SK-N-SH (cell line): ENCODE measurements around the gene ADM. TPM values are rescaled to one million over a fixed set of nuclear protein-coding genes. Genes with fewer than 3 reads are reported as not detected.

Experiments
- CTCF ChIA-PET: fragments of 300-600, 350-600 bp; formaldehyde crosslinking; extraction: SDS; loops from one replicate; lab custom pipeline; 2021; lab: Yijun Ruan, JAX
- POLR2A ChIA-PET: fragments of 350-600 bp; sonication (Branson Sonifier 250); formaldehyde crosslinking; extraction: SDS; loops from one replicate; lab custom pipeline; 2020; ENCODE audit warnings: antibody characterized with exemption, inconsistent platforms; lab: Yijun Ruan, JAX
- DNase-seq: peaks from one replicate; pipeline ENCODE4 v3.0.0; 2012
- H2AFZ ChIP-seq: fragments of 200-600 bp; sonication (generic); 2 replicates; pipeline ENCODE4 v1.8.1; 2016; ENCODE audit warnings: antibody characterized with exemption, mild to moderate bottlenecking, low read depth
- H3F3A ChIP-seq: fragments of 200-600 bp; sonication (generic); replicated peaks from 2 replicates; pipeline ENCODE3; 2016; ENCODE audit warnings: antibody characterized with exemption, mild to moderate bottlenecking; ENCODE audit not compliant: insufficient read depth
- H3K27ac ChIP-seq, 2 experiments: fragments of 200-500 bp in 1 of 2; fragments of 200-600 bp in 1 of 2; sonication (Bioruptor generic) in 1 of 2; sonication (generic), shearing (Covaris generic) in 1 of 2; 2 replicates each; pipeline versions ENCODE4 v1.5.1 to v1.6.1; 2014 to 2016; ENCODE audit warnings: low read depth in 2 of 2, inconsistent platforms in 1 of 2, low read length in 1 of 2, mild to moderate bottlenecking in 1 of 2, mixed read lengths in 1 of 2
- H3K27me3 ChIP-seq: fragments of 200-600 bp; sonication (generic), shearing (Covaris generic); 2 replicates; pipeline ENCODE4 v1.6.1; 2016; ENCODE audit warnings: mixed run types; ENCODE audit not compliant: insufficient read depth
- H3K36me3 ChIP-seq, 2 experiments: fragments of 200-500 bp in 1 of 2; fragments of 200-600 bp in 1 of 2; sonication (Bioruptor generic) in 1 of 2; sonication (generic) in 1 of 2; replicated peaks in 1 of 2; 2 replicates each; pipeline versions ENCODE3 to v1.5.1; 2014 to 2016; ENCODE audit warnings: low read length in 1 of 2, mild to moderate bottlenecking in 1 of 2; ENCODE audit not compliant: insufficient read depth in 2 of 2, control insufficient read depth in 1 of 2
- H3K4me1 ChIP-seq, 2 experiments: fragments of 200-500 bp in 1 of 2; fragments of 200-600 bp in 1 of 2; sonication (Bioruptor generic) in 1 of 2; sonication (generic), shearing (Covaris generic) in 1 of 2; 2 replicates each; pipeline versions ENCODE4 v1.5.1 to v1.6.1; 2014 to 2016; ENCODE audit warnings: low read depth in 1 of 2, low read length in 1 of 2, mixed run types in 1 of 2; ENCODE audit not compliant: insufficient read depth in 2 of 2, control insufficient read depth in 1 of 2
- H3K4me2 ChIP-seq: fragments of 200-600 bp; sonication (generic), shearing (Covaris generic); 2 replicates; pipeline ENCODE4 v1.6.1; 2017; ENCODE audit warnings: mixed run types
- H3K4me3 ChIP-seq, 2 experiments: fragments of 200-500 bp in 1 of 2; fragments of 200-600 bp in 1 of 2; sonication (Bioruptor generic) in 1 of 2; sonication (generic), shearing (Covaris generic) in 1 of 2; 2 replicates each; pipeline versions ENCODE4 v1.5.1 to v1.8.1; 2014 to 2016; ENCODE audit warnings: low read depth in 2 of 2, inconsistent platforms in 1 of 2, low read length in 1 of 2, mild to moderate bottlenecking in 1 of 2, mixed read lengths in 1 of 2, moderate library complexity in 1 of 2
- H3K79me2 ChIP-seq: fragments of 200-600 bp; sonication (generic); 2 replicates; pipeline ENCODE4 v1.8.1; 2017; ENCODE audit warnings: mild to moderate bottlenecking; ENCODE audit not compliant: insufficient read depth
- H3K9ac ChIP-seq: fragments of 200-600 bp; sonication (generic); 2 replicates; pipeline ENCODE4 v1.6.1; 2017; ENCODE audit warnings: mixed run types
- H3K9me2 ChIP-seq: fragments of 200-600 bp; sonication (generic); 2 replicates; pipeline ENCODE4 v1.6.1; 2017; ENCODE audit warnings: mixed run types
- H3K9me3 ChIP-seq: fragments of 200-600 bp; sonication (generic); 2 replicates; pipeline ENCODE4 v1.6.1; 2017; ENCODE audit warnings: mixed run types, mild to moderate bottlenecking, moderate library complexity
- H4K20me1 ChIP-seq: fragments of 200-600 bp; sonication (generic); 2 replicates; pipeline ENCODE4 v1.6.1; 2017; ENCODE audit warnings: mild to moderate bottlenecking, mixed run types; ENCODE audit not compliant: insufficient read depth
- CHD2 ChIP-seq: fragments of 150-350 bp; IDR thresholded peaks from 2 replicates; pipeline ENCODE4 v1.6.1; 2018; ENCODE audit warnings: low read length; ENCODE audit not compliant: partially characterized antibody
- ELF1 ChIP-seq: IDR thresholded peaks from 2 replicates; pipeline ENCODE4 v1.4.0; 2012
- EP300 ChIP-seq, 2 experiments: IDR thresholded peaks; 2 replicates each; pipeline versions ENCODE4 v1.4.0 to v1.6.1; 2012; ENCODE audit warnings: borderline replicate concordance in 1 of 2, low read depth in 1 of 2, low read length in 1 of 2
- EZH2phosphoT487 ChIP-seq: fragments of 200-600 bp; sonication (generic); IDR thresholded peaks from 2 replicates; pipeline ENCODE4 v1.6.1; 2017; ENCODE audit warnings: low read depth, mixed run types, mild to moderate bottlenecking, antibody characterized with exemption, moderate library complexity, borderline replicate concordance
- FOXJ3 ChIP-seq: sonication (generic); formaldehyde crosslinking; IDR thresholded peaks from 2 replicates; pipeline ENCODE4 v1.5.1; 2020; ENCODE audit warnings: mild to moderate bottlenecking, missing genetic modification reagents
- GABPA ChIP-seq: IDR thresholded peaks from 2 replicates; pipeline ENCODE4 v1.4.0; 2012; ENCODE audit warnings: low read depth, mild to moderate bottlenecking
- GATA2 ChIP-seq: sonication (generic); formaldehyde crosslinking; IDR thresholded peaks from 2 replicates; pipeline ENCODE4 v1.5.0; 2020; ENCODE audit warnings: mild to moderate bottlenecking, missing genetic modification reagents
- JUND ChIP-seq: IDR thresholded peaks from 2 replicates; pipeline ENCODE4 v1.4.0; 2012
- MEF2A ChIP-seq: IDR thresholded peaks from 2 replicates; pipeline ENCODE4 v1.4.0; 2012; ENCODE audit warnings: low read depth, borderline replicate concordance
- NRF1 ChIP-seq: IDR thresholded peaks from 2 replicates; pipeline ENCODE4 v1.6.1; 2012; ENCODE audit warnings: low read depth, mild to moderate bottlenecking, low read length
- POLR2AphosphoS5 ChIP-seq: IDR thresholded peaks from 2 replicates; pipeline ENCODE4 v1.6.1; 2012; ENCODE audit warnings: low read depth, low read length
- RXRA ChIP-seq: IDR thresholded peaks from 2 replicates; pipeline ENCODE4 v1.4.0; 2012; ENCODE audit warnings: low read depth, mild to moderate bottlenecking, borderline replicate concordance
- SMC3 ChIP-seq: IDR thresholded peaks from 2 replicates; pipeline ENCODE4 v1.6.1; 2012; ENCODE audit warnings: low read depth, low read length, improper control_type of control experiment
- TAF1 ChIP-seq: IDR thresholded peaks from 2 replicates; pipeline ENCODE4 v1.6.1; 2012; ENCODE audit warnings: low read depth, mild to moderate bottlenecking, low read length, moderate library complexity, borderline replicate concordance
- TCF12 ChIP-seq: IDR thresholded peaks from 2 replicates; pipeline ENCODE4 v1.4.0; 2012
- YY1 ChIP-seq: IDR thresholded peaks from 2 replicates; pipeline ENCODE4 v1.4.0; 2012; ENCODE audit warnings: low read depth, mild to moderate bottlenecking
- WGBS: methylation state at CpG from one replicate; pipeline ENCODE4 v1.1.6; 2017; ENCODE audit warnings: low lambda C conversion rate; 5-methylcytosine and 5-hydroxymethylcytosine counted together
- polyA plus RNA-seq, 3 experiments: library from polyadenylated mRNA; depleted of rRNA; stranded (reverse); fragments of >200 nt; gene quantifications; 2 replicates each; pipeline ENCODE4 v1.2.3, GENCODE V29; 2012
- TF ChIP-seq, protein P1 (sequence below): IDR thresholded peaks from 2 replicates; pipeline ENCODE4 v1.4.0; 2012; ENCODE audit warnings: low read depth, borderline replicate concordance
- TF ChIP-seq, protein P2 (sequence below): fragments of 200-600 bp; sonication (generic); IDR thresholded peaks from 2 replicates; pipeline ENCODE4 v1.6.1; 2017; ENCODE audit warnings: antibody characterized with exemption, mild to moderate bottlenecking, moderate library complexity
- TF ChIP-seq, protein P3 (sequence below): IDR thresholded peaks from 2 replicates; pipeline ENCODE4 v1.4.0; 2012; ENCODE audit warnings: low read depth, borderline replicate concordance
- TF ChIP-seq, protein P4 (sequence below): IDR thresholded peaks from 2 replicates; pipeline ENCODE4; 2012
- TF ChIP-seq, protein P5 (sequence below): fragments of 150-350 bp; IDR thresholded peaks from 2 replicates; pipeline ENCODE4 v1.6.1; 2016; ENCODE audit warnings: mild to moderate bottlenecking, low read depth, low read length

ADM gene
- polyA plus RNA-seq, 1 of the 3 experiments (the other 2 are of a cell fraction): 50.6 TPM

DNA sequence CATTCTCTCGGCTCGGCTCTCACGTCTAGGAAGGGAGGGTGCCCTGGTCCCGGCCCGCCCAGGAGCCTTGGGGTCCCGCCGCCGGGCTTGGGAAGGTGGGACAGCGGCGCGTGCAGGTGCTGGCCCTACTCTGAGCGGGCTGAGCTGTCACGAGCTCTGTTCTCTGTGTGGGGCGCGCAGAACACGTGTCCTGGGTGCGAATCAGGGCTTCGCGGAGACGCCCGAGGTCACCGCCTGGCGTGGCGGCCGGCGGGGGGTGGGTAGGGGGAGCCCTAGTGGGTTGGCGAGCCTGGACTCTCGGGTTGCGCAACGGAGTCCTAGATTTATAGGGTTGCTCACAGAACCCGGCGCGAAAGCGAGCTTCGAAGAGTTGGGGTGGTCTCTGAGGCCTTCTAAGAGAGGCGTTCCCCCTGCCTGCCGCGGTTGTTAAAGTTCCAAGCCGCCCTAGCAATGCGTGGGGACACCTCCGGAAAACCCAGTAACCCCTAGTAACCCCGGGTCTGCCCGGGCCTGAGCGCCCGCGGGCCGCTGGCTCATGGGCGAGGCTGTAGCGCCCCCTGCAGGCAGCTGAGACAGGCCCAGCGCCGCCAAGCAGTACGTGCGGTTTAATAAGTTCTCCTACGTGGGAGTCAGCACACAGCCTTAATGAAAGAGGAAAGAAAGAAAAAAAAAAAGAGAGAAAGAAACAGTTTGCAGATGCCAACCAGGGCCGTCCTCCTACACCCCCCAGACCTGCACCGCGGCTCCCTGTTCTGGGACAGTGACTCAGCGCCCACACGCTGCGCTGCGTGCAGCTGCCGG, 2.7 kb downstream of the ADM start:
- H3F3A ChIP-seq: peaks cover 17% of the 10 kb centered on the region
- H3K27ac ChIP-seq: peak overlapping the region; percentile 75 to 79
- H3K9me3 ChIP-seq: no peaks in the 10 kb centered on the region
- H3K4me1 ChIP-seq: peaks cover 7 to 39% of the 10 kb centered on the region in 2 experiments
- H3K4me2 ChIP-seq: peak overlapping the region; percentile 98
- CTCF ChIA-PET: interaction anchor here (0.5 to 9.2 kb wide), 62 partner anchors 10 to 894 kb away, joined by 3 to 104 read pairs (median 4); partner anchors contain the start of genes RNF141 and WEE1
- H3K36me3 ChIP-seq: peaks cover 0 to 5% of the 10 kb centered on the region in 2 experiments
- 40% methylated on average over 59 of the region's 62 CpGs for WGBS
- H3K9me2 ChIP-seq: no peaks in the 10 kb centered on the region
- H3K27me3 ChIP-seq: no peaks in the 10 kb centered on the region
- H3K9ac ChIP-seq: peak overlapping the region; percentile 75
- H3K79me2 ChIP-seq: peaks cover 23% of the 10 kb centered on the region; the same call in 1 of the 2 replicates
- H3K4me3 ChIP-seq: peak overlapping the region; percentile 66 to 87
- peaks cover 10% of the 10 kb centered on the region; the same call in 1 of the 2 replicates for H4K20me1 ChIP-seq
- peak; percentile 91 for DNase-seq
- POLR2A ChIA-PET: interaction anchor here (1.0 to 1.2 kb wide), 4 partner anchors 98 to 734 kb away, joined by 3 to 4 read pairs (median 4); partner anchors contain the start of gene WEE1
- peak overlapping the region; percentile 89; the same call in 1 of the 2 replicates for H2AFZ ChIP-seq
- 0 out of 2 replicates have a peak, but pooled peaks have one; percentile 29 for TF ChIP-seq TAF1
- TF ChIP-seq EZH2phosphoT487: no peak
- TF ChIP-seq TCF12: peak; percentile 49
- TF ChIP-seq, protein P1, sequence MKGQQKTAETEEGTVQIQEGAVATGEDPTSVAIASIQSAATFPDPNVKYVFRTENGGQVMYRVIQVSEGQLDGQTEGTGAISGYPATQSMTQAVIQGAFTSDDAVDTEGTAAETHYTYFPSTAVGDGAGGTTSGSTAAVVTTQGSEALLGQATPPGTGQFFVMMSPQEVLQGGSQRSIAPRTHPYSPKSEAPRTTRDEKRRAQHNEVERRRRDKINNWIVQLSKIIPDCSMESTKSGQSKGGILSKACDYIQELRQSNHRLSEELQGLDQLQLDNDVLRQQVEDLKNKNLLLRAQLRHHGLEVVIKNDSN: no peak
- no peak for TF ChIP-seq ELF1
- TF ChIP-seq, protein P2, sequence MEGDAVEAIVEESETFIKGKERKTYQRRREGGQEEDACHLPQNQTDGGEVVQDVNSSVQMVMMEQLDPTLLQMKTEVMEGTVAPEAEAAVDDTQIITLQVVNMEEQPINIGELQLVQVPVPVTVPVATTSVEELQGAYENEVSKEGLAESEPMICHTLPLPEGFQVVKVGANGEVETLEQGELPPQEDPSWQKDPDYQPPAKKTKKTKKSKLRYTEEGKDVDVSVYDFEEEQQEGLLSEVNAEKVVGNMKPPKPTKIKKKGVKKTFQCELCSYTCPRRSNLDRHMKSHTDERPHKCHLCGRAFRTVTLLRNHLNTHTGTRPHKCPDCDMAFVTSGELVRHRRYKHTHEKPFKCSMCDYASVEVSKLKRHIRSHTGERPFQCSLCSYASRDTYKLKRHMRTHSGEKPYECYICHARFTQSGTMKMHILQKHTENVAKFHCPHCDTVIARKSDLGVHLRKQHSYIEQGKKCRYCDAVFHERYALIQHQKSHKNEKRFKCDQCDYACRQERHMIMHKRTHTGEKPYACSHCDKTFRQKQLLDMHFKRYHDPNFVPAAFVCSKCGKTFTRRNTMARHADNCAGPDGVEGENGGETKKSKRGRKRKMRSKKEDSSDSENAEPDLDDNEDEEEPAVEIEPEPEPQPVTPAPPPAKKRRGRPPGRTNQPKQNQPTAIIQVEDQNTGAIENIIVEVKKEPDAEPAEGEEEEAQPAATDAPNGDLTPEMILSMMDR: peak; percentile 100
- no peak for TF ChIP-seq MEF2A
- no peak; the same call in 1 of the 2 replicates for TF ChIP-seq POLR2AphosphoS5
- no peak for TF ChIP-seq NRF1
- TF ChIP-seq EP300 (IDR thresholded peaks at IDR 0.05; ENCODE audit: borderline replicate concordance in 1 of 2, low read depth in 1 of 2, low read length in 1 of 2): peak; percentile 18 to 27; a peak in 1 of 4 replicates
- TF ChIP-seq, protein P3, sequence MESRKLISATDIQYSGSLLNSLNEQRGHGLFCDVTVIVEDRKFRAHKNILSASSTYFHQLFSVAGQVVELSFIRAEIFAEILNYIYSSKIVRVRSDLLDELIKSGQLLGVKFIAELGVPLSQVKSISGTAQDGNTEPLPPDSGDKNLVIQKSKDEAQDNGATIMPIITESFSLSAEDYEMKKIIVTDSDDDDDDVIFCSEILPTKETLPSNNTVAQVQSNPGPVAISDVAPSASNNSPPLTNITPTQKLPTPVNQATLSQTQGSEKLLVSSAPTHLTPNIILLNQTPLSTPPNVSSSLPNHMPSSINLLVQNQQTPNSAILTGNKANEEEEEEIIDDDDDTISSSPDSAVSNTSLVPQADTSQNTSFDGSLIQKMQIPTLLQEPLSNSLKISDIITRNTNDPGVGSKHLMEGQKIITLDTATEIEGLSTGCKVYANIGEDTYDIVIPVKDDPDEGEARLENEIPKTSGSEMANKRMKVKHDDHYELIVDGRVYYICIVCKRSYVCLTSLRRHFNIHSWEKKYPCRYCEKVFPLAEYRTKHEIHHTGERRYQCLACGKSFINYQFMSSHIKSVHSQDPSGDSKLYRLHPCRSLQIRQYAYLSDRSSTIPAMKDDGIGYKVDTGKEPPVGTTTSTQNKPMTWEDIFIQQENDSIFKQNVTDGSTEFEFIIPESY: no peak
- TF ChIP-seq JUND: peak; percentile 39; the same call in 1 of the 2 replicates
- peak; percentile 53; the same call in 1 of the 2 replicates for TF ChIP-seq SMC3
- TF ChIP-seq, protein P4, sequence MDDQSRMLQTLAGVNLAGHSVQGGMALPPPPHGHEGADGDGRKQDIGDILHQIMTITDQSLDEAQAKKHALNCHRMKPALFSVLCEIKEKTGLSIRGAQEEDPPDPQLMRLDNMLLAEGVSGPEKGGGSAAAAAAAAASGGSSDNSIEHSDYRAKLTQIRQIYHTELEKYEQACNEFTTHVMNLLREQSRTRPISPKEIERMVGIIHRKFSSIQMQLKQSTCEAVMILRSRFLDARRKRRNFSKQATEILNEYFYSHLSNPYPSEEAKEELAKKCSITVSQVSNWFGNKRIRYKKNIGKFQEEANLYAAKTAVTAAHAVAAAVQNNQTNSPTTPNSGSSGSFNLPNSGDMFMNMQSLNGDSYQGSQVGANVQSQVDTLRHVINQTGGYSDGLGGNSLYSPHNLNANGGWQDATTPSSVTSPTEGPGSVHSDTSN: no peak; the same call in 1 of the 2 replicates
- TF ChIP-seq, protein P5, sequence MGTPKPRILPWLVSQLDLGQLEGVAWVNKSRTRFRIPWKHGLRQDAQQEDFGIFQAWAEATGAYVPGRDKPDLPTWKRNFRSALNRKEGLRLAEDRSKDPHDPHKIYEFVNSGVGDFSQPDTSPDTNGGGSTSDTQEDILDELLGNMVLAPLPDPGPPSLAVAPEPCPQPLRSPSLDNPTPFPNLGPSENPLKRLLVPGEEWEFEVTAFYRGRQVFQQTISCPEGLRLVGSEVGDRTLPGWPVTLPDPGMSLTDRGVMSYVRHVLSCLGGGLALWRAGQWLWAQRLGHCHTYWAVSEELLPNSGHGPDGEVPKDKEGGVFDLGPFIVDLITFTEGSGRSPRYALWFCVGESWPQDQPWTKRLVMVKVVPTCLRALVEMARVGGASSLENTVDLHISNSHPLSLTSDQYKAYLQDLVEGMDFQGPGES: no peak
- no peak for TF ChIP-seq YY1
- no peak for TF ChIP-seq CHD2
- no peak for TF ChIP-seq GABPA
- peak; percentile 88 for TF ChIP-seq RXRA
- TF ChIP-seq FOXJ3: 0 out of 2 replicates have a peak, but pooled peaks have one; percentile 32
- no peak; the same call in 1 of the 2 replicates for TF ChIP-seq GATA2 (CRISPR knock-in tag)
